Measurements from ENCODE around the gene FAM180A.

Gene FAM180A

DNA sequence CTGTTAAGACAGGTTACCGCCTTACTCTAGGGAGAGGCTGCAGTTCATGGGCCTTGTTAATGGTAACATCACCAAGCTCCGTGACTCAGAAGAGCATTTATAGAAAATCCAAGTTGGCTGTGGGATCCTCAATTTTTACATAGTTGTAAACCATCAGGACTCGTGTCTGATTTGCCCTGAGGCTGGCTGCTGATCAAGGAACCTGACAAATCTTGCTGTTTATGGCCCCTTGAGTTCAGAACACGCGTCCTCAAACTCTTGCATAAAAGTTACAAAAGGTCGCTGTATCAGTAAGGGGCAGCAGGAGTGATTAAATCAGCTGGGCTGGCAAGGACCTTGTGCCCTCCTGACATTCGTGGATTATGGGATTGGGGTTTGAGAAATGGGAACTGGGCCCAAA, 25.2 kb downstream of the FAM180A start:
- H3K9me3 Mint-ChIP-seq, result no peaks in the 10 kb centered on the region
- no peak overlapping the region for H3K4me3 Mint-ChIP-seq
- peaks cover 68 to 81% of the 10 kb centered on the region in 2 donors for H3K27me3 Mint-ChIP-seq
- no peaks in the 10 kb centered on the region for H3K4me1 Mint-ChIP-seq (ENCODE audit: low read depth in 2 of 2)
- H3K36me3 Mint-ChIP-seq (ENCODE audit: insufficient read depth), result no peaks in the 10 kb centered on the region
- ATAC-seq (replicated peaks) (no peak), DNase-seq (no peak)
- no peak overlapping the region for H3K27ac Mint-ChIP-seq

DNA sequence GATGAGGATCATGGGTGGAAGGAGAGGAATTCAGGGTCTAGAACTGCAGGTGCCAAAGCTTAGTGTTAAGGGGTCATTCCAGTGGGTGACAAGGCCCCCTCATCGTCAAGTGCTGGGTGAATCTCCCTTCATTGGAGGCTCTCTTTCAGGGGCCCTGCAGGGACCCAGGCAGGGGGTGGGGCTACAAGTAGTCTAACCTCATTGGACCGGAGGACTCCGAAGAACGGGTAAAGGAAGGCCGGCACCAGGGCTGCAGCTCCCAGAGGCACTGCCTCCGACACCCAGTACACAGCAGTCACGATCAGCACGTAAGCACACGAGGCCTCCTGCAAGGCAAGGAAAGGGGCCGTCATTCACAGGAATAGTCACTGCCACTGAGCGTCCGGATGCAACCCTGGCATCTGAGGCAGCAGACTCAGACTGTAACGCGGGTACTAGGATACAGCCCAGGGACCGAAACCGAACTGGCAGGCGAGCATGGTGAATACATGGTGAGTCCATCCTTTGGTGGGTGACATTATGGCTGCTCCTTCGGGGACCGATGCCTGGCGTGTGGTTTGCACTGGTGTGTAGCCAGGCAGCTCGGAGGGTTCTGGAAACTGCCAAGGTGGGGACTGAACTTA, 27.3 kb downstream of the FAM180A start:
- Mint-ChIP-seq H3K4me3 (no peak overlapping the region), H3K9me3 (no peaks in the 10 kb centered on the region), H3K27me3 (peaks cover 60 to 68% of the 10 kb centered on the region in 2 donors), H3K4me1 (ENCODE audit: low read depth in 2 of 2) (no peaks in the 10 kb centered on the region), H3K27ac (no peak overlapping the region), H3K36me3 (ENCODE audit: insufficient read depth) (no peaks in the 10 kb centered on the region)
- no peak for ATAC-seq (replicated peaks)
- DNase-seq, result no peak

DNA sequence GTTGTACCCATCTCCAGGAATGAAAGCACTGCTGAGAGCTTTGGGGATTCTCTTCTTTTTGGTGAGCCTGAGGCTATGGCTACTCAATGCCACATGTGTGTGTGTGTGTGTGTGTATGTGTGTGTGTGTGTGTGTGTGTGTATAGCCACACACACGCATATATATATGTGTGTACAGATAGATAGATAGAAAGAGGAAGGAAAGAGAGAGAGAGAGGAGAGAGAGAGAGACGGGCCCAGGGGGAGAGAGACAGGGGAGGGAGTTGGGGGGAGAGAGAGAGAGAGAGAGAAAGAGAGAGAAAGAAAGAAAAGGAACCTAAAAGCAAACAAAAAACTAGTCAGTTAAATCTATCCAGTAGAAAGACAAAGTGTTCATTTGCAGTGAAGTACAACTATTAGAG, 28.9 kb downstream of the FAM180A start:
- no peak overlapping the region for H3K27ac Mint-ChIP-seq
- H3K4me1 Mint-ChIP-seq (ENCODE audit: low read depth in 2 of 2), result no peaks in the 10 kb centered on the region
- H3K9me3 Mint-ChIP-seq, result no peaks in the 10 kb centered on the region
- ATAC-seq (replicated peaks) (no peak), DNase-seq (no peak)
- no peaks in the 10 kb centered on the region for H3K36me3 Mint-ChIP-seq (ENCODE audit: insufficient read depth)
- no peak overlapping the region for H3K4me3 Mint-ChIP-seq
- H3K27me3 Mint-ChIP-seq, result peaks cover 54 to 62% of the 10 kb centered on the region in 2 donors

DNA sequence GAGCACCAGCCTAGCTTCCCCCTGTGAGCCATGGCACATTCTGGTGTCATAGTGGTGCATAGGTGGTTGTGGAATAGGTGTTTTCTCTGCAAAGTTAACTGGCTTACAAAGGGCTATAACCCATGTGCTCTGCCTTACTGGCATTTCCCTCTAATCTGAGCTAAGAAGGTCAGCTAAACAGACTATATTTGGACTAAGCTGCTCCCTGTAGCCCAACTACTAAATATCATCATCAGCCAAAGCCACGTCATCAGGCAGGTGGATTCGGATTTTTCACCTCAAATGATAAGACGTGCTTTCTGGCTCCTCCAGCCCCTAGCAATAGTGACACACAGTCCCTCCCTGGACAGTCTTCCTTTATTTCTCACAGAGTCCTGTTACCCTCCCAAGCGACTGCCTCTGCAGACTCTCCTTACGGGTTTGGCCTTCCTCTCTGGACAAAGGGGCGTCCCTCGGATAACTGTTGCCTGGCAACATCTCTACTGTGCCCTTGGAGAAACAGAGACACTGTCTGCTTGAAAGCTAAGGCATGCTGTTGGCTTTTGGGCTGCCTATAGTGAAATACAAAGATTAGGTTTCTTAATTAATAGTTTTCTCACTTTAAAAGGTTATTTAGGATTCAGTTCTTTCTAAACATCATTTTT, 29.7 kb downstream of the FAM180A start:
- H3K36me3 Mint-ChIP-seq (ENCODE audit: insufficient read depth), result no peaks in the 10 kb centered on the region
- H3K4me3 Mint-ChIP-seq, result no peak overlapping the region
- peaks cover 51 to 57% of the 10 kb centered on the region in 2 donors for H3K27me3 Mint-ChIP-seq
- no peaks in the 10 kb centered on the region for H3K4me1 Mint-ChIP-seq (ENCODE audit: low read depth in 2 of 2)
- H3K27ac Mint-ChIP-seq, result no peak overlapping the region
- no peak for ATAC-seq (replicated peaks)
- no peaks in the 10 kb centered on the region for H3K9me3 Mint-ChIP-seq
- no peak for DNase-seq

DNA sequence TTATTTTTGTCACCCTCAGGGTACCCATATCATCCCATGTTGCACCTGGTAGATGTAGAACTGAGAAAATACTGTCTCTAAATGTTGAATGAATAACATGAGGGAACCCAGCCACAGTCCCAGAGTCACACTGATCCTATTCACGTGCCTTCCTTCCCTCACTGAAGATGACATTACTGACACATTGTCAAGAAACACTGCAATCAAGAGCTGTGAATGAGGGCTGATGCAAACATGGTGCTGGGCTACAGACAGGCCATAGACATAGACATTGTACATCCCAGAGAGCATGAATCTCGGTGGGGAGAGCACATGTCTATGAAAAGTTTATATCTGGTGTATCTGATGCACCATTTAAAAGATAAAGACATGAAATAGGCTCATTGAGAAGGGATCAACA, 30.4 kb downstream of the FAM180A start:
- no peaks in the 10 kb centered on the region for H3K9me3 Mint-ChIP-seq
- no peak overlapping the region for H3K4me3 Mint-ChIP-seq
- no peak for ATAC-seq (replicated peaks)
- peaks cover 44 to 50% of the 10 kb centered on the region in 2 donors for H3K27me3 Mint-ChIP-seq
- DNase-seq, result no peak
- H3K36me3 Mint-ChIP-seq (ENCODE audit: insufficient read depth), result no peaks in the 10 kb centered on the region
- H3K4me1 Mint-ChIP-seq (ENCODE audit: low read depth in 2 of 2), result no peaks in the 10 kb centered on the region
- no peak overlapping the region for H3K27ac Mint-ChIP-seq

DNA sequence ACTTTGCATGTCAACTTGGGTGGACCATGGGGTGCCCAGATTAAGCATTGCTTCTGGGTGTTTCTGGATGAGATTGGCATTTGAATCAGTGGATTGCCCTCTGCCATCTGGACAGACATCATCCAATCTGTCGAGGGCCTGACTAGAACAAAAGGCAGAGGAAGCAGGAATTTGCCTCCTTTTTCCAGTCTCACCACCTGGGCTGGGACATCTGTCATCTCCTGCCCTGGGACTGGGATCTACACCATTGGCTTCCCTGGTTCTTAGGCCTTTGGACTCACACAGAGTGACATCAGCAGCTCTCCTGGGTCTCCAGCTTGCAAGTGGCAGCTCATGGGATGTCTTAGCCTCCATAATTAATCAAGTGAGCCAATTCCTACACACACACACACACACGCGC, 30.9 kb downstream of the FAM180A start:
- no peak overlapping the region for H3K4me3 Mint-ChIP-seq
- no peaks in the 10 kb centered on the region for H3K4me1 Mint-ChIP-seq (ENCODE audit: low read depth in 2 of 2)
- DNase-seq, result no peak
- H3K9me3 Mint-ChIP-seq, result no peaks in the 10 kb centered on the region
- no peak for ATAC-seq (replicated peaks)
- H3K36me3 Mint-ChIP-seq (ENCODE audit: insufficient read depth), result no peaks in the 10 kb centered on the region
- H3K27me3 Mint-ChIP-seq, result peaks cover 43 to 45% of the 10 kb centered on the region in 2 donors
- no peak overlapping the region for H3K27ac Mint-ChIP-seq

DNA sequence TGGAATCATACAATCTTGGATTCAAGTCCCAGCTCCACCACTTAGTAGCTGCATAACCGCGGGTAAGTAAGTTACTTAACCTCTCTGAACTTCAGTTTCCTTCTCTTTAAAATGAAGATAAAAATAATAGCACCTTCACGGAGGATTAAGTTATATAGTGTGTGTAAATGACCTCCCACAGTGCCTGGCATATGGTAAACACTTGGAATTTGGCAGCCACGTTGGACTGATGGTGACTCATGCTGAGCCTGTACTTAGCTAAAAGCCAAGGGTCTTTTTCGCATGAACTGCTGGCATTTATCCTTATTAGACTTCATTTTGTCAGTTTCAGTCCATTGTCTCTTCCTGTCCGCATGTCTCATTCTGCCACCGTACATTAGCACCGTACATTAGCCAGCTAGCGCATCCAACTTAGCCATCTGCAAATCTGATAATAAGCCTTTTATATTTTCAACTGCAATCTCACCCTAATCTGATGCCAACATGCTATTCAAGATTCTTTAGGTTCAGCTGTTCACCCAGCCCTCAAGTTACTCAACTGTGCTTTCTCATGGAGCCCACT, 31.9 kb downstream of the FAM180A start:
- no peak overlapping the region for H3K27ac Mint-ChIP-seq
- H3K27me3 Mint-ChIP-seq, result peaks cover 35 to 37% of the 10 kb centered on the region in 2 donors
- H3K36me3 Mint-ChIP-seq (ENCODE audit: insufficient read depth), result no peaks in the 10 kb centered on the region
- H3K9me3 Mint-ChIP-seq, result no peaks in the 10 kb centered on the region
- DNase-seq (no peak), ATAC-seq (replicated peaks) (no peak)
- H3K4me1 Mint-ChIP-seq (ENCODE audit: low read depth in 2 of 2), result no peaks in the 10 kb centered on the region
- no peak overlapping the region for H3K4me3 Mint-ChIP-seq

DNA sequence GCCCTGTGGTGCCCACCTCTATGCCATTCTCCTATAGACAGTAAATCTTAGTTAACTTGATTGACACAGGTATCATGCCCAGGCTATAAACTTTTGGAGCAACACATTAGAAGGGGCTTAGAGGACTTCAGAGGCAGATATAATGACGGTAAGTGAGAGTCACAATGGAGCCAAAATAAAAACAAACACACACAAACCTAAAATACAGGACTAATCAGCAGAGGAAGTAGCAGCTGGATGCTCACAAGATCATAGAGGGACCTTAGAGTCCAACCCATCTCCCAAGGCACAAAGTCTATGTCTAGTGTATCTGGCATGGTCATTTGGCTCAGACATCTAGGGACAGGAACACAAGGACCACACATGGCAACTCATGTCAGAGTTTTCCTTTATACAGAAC, 32.9 kb downstream of the FAM180A start:
- H3K4me3 Mint-ChIP-seq, result no peak overlapping the region
- H3K4me1 Mint-ChIP-seq (ENCODE audit: low read depth in 2 of 2), result no peaks in the 10 kb centered on the region
- H3K9me3 Mint-ChIP-seq, result no peaks in the 10 kb centered on the region
- DNase-seq (no peak), ATAC-seq (replicated peaks) (no peak)
- no peak overlapping the region for H3K27ac Mint-ChIP-seq
- no peaks in the 10 kb centered on the region for H3K36me3 Mint-ChIP-seq (ENCODE audit: insufficient read depth)
- H3K27me3 Mint-ChIP-seq, result peaks cover 24 to 26% of the 10 kb centered on the region in 2 donors

DNA sequence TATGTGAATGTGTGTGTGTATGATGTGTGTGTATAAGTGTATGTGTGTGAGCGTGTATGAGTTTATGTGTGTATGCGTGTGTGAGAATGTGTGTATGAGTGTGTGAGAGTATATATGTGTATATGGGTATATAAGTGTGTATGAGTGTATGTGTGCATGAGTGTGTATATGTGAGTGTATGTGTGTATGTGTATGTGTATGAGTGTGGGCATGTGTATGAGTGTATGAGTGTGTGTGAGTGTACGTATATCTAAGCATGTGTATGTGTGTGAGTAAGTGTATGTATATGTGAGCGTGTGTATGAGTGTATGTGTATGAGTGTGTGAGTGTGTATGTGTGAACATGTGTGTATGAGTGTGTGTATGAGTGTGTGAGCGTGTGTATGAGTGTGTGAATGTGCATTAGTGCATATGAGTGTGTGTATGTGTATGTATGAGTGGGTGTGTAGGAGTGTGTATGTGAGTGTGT, 33.5 kb downstream of the FAM180A start:
- DNase-seq (no peak), ATAC-seq (replicated peaks) (no peak)
- no peak overlapping the region for H3K27ac Mint-ChIP-seq
- H3K9me3 Mint-ChIP-seq, result no peaks in the 10 kb centered on the region
- H3K4me1 Mint-ChIP-seq (ENCODE audit: low read depth in 2 of 2), result no peaks in the 10 kb centered on the region
- no peak overlapping the region for H3K4me3 Mint-ChIP-seq
- H3K27me3 Mint-ChIP-seq, result peaks cover 19 to 21% of the 10 kb centered on the region in 2 donors
- H3K36me3 Mint-ChIP-seq (ENCODE audit: insufficient read depth), result no peaks in the 10 kb centered on the region

DNA sequence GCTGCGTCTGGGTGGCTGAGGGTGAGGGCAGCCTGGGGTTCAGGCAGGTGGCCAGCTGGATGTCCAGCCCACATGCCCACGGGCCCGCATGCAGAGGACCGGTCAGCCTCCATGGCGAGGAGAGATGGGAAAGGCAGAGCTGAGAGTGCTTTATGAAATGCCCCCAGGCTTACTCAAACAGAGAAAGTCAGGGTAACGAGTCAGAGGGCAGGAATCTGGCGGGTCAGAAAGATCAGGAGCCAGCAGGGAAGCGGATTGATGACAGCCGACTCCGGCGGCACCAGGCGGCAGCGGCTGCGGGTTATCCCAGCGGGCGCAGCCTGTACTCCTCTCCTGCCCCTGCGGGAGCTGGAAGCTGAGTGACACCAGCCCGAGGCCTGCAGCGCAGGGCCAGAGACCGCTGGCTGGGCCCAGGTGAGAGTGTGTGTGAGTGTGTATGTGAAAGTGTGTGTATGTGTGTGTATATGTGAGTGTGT, 34.0 kb downstream of the FAM180A start:
- H3K27ac Mint-ChIP-seq, result no peak overlapping the region
- no peak overlapping the region for H3K4me3 Mint-ChIP-seq
- H3K36me3 Mint-ChIP-seq (ENCODE audit: insufficient read depth), result no peaks in the 10 kb centered on the region
- H3K9me3 Mint-ChIP-seq, result no peaks in the 10 kb centered on the region
- H3K27me3 Mint-ChIP-seq, result peaks cover 13 to 15% of the 10 kb centered on the region in 2 donors
- no peak for DNase-seq
- H3K4me1 Mint-ChIP-seq (ENCODE audit: low read depth in 2 of 2), result no peaks in the 10 kb centered on the region
- ATAC-seq (replicated peaks), result no peak

DNA sequence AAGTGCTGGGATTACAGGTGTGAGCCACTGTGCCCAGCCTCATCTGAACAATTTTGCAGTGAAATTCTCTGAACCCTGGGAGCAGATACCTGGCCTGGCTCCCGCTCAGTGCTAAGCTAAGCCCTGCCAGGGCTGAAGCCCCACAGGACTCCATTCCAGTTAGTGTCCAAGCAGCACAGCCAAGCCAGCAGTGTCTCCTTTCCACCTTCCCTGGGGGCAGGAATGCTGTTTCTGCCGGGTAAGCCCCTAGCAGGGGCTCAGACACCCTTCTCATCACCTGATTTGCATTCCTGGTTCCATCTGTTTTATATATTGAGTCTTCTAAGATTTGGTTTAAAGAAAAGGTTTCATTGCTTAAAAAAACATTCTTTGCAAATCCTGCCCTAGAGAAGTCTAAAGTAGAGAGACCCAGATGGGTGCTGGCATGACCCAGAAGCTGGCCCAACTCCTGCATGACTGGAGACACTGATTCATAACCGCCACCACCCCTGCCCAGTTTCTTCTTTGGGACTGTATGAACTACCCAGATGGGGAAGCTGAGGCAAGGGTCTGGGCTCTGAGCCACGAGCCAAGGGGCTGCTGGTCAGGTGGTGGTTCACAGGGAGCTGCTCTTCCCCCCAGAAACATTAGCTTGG, 34.7 kb downstream of the FAM180A start:
- H3K27ac Mint-ChIP-seq, result no peak overlapping the region
- no peak overlapping the region for H3K4me3 Mint-ChIP-seq
- H3K4me1 Mint-ChIP-seq (ENCODE audit: low read depth in 2 of 2), result no peaks in the 10 kb centered on the region
- H3K36me3 Mint-ChIP-seq (ENCODE audit: insufficient read depth), result no peaks in the 10 kb centered on the region
- peaks cover 9 to 12% of the 10 kb centered on the region in 2 donors for H3K27me3 Mint-ChIP-seq
- no peaks in the 10 kb centered on the region for H3K9me3 Mint-ChIP-seq
- DNase-seq (no peak), ATAC-seq (replicated peaks) (no peak)

DNA sequence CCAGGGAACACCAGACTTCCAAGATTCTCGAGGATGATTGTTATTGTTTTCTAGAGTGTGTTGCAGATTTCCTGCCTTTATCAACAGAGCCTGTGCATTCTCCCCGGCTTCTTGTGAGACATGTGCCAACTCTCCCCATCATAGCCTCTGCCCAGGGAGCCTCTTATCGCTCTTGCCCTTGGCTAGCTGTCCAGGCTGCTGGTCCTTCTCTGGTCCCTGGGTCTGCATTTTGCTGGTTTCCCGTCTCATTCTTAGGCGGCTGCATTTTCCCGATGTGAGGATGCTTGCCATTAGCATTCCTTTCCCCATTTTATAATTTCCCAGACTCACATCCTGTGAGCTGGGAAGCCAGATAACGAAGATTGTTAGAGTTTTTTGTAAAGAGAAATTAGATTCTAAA, 35.8 kb downstream of the FAM180A start:
- no peaks in the 10 kb centered on the region for H3K36me3 Mint-ChIP-seq (ENCODE audit: insufficient read depth)
- no peak overlapping the region for H3K27ac Mint-ChIP-seq
- H3K9me3 Mint-ChIP-seq, result no peaks in the 10 kb centered on the region
- no peak for DNase-seq
- H3K27me3 Mint-ChIP-seq, result peaks cover 0 to under 1% of the 10 kb centered on the region in 2 donors
- ATAC-seq (replicated peaks), result no peak
- H3K4me1 Mint-ChIP-seq (ENCODE audit: low read depth in 2 of 2), result no peaks in the 10 kb centered on the region
- no peak overlapping the region for H3K4me3 Mint-ChIP-seq

DNA sequence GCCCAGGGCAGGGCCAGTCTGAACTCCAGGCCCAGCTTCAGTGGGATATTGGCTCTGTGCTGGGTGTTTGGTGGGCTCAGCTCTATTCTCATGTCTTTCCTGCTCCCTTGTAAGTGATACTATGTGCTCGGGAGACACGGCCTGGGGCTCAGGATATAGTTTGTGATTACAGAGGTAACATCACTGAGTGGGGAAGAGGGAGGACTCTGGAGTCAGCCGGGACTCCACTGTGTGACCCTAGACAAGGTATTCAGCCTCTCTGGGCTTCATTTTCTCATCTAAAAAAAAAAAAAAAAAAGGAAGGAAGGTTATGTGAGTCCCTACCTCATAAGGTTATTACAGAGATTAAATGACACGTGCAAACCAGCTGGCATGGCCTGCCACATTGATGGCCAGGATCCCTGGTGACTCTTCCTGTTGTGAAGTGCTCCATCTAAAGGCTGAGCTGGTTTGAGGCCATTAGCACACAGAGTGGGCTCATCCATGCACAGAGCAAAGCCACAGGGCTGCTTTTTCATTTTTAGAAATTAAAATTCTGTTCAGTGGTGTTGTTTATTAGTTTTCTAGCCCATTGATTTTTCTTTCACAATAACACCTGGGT, 36.3 kb downstream of the FAM180A start:
- H3K4me3 Mint-ChIP-seq, result no peak overlapping the region
- DNase-seq (no peak), ATAC-seq (replicated peaks) (no peak)
- no peak overlapping the region for H3K27ac Mint-ChIP-seq
- H3K9me3 Mint-ChIP-seq, result no peaks in the 10 kb centered on the region
- no peaks in the 10 kb centered on the region for H3K27me3 Mint-ChIP-seq
- no peaks in the 10 kb centered on the region for H3K36me3 Mint-ChIP-seq (ENCODE audit: insufficient read depth)
- H3K4me1 Mint-ChIP-seq (ENCODE audit: low read depth in 2 of 2), result no peaks in the 10 kb centered on the region
